Activated CD4-positive, alpha-beta T cell treated with anti-CD3 and anti-CD28 coated beads, Interleukin-2, amount 50 U/mL, for 24 hours (primary cell): ENCODE results near the gene NMS.

ENCODE experiments used
- DNase-seq, 2 donors: peaks; one replicate each; pipeline ENCODE4 v3.0.0-alpha.2; 2020; ENCODE audit warnings: low read depth in 1 of 2, low spot score in 1 of 2

Gene NMS

DNA sequence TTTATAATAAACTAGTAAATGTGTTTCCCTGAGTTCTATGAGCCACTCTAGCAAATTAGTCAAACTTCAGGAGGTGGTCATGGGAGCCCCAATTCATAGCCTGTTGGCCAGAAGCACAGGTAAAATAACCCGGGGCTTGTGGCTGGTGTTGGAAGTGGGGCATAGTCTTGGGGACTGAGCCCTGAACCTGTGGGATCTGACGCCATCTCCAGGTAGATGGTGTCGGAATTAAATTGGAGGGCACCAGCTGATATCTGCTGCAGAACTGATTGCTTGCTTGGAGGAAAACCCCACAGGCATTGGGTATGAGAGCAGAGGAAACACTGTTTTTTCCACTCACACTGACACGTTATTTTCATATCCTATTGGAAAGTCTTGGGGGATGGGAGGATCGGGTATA is 14.1 kb downstream of the NMS start:
- no peak for DNase-seq

DNA sequence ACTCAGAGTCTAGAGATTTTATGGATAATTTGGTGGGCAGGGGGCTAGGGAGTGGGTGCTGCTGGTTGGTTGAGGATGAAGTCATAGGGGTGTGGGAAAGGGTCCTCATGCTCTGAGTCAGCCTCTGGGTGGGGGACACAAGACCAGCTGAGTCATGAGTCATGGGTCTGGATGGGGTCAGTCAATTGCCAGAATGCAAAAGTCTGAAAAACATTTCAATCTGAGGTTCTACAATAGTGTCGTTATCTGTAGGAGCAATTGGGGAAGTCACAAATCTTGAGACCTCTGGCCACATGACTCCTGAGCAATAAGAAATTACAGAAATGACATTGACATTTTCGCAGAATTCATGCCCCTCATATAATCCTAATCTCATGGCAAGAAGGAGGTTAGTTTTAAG is 15.1 kb downstream of the NMS start:
- no peak for DNase-seq

DNA sequence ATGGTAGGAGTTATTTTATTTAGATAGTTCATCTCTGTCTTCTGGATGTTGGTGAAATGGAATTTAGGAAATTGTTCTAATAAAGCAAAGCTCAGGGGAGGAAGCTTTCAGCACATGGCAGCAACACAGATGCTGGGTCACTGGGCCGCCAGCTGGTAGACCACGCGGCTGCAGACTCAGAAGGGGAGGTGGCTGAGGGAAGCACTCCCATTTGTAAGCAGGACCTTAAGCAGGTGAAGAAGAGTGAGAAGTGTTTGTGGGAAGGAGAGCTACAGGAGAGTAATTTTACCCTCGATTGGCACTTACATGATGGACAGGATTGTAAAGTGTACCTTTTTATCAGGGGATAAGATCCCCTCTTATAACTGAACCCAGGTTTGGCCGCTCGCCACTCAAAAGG is 24.4 kb downstream of the NMS start:
- no peak for DNase-seq

DNA sequence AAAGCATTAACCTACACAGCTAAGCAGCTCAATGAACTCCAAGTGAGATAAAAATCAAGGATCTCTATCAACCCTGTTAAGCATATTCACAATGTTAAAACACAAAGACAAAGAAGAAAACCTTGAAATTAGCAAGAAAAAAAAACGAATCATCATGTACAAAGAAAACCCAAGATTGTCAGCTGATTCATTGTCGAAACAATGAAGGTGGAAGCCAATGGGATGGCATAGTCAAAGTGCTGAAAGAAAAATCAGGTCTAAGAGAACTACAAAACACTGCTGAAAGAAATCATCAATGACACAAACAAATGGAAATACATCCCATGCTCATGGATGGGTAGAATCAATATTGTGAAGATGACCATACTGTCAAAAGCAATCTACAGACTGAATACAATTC is 32.5 kb downstream of the NMS start:
- no peak for DNase-seq

DNA sequence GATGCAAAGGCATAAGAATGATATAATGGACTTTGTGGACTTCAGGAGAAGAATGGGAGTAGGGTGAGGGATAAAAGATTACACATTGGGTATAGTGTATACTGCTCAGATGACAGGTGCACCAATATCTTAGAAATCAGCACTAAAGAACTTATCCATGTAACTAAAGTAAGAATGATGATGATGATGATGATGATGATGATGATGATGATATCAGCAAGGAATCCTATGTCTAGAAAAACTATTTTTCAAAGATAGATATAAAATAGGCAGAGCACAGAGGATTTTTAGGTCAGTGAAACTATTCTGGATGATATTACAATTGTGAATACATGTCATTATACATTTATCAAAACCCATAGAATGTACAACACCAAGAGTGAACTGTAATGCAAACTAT is 34.3 kb downstream of the NMS start:
- DNase-seq: no peak

DNA sequence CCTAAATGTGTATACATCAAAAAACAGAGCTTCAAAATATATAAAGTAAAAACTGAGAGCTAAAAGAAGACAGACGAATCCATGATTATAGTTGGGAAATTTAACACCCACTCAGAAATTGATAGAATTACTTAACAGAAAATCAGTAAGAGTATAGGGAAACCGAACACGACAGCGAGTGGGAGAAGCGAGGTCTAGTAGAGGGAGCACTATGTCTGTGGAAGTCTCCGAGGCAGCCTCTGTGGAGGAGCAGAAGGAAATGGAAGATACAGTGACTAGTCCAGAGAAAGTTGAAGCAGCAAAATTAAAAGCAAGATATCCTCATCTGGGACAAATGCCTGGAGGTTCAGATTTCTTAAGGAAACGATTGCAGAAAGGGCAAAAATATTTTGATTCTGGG is 38.8 kb downstream of the NMS start:
- no peak for DNase-seq

DNA sequence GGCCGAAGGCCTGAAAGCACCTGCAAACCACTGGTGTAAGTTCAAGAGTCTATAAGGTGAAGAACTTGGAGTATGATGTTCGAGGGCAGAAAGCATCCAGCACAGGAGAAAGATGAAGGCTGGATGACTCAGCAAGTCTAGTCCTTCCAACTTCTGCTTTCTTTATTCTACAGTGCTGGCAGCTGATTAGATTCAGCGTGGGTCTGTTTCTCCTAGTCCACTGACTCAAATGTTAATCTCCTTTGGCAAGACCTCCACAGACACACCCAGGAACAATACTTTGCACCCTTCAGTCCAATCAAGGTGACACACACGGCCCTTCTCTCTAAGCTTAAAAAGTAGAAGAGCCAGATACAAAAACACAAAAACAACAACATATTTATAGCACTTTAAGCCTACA is 43.4 kb downstream of the NMS start:
- no peak for DNase-seq

DNA sequence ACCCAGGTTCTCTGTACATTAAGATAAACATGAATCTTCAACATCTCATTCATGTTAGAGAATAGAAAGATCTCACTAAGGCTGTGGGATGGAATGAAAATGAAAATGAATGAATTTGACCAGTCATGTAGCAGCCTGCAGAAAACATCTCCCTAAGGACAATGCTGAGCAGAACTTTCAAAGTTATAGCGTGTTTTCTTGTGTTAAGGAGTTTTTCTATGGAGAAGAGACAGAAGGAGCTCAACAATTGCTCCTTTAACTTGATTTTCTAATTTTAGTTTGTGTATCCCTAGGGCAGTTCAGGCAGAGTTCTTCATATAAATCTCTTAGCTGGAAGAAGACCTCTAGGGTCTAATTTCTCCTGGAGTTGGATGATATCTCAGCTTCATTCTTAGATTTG is 47.3 kb downstream of the NMS start:
- no peak for DNase-seq

DNA sequence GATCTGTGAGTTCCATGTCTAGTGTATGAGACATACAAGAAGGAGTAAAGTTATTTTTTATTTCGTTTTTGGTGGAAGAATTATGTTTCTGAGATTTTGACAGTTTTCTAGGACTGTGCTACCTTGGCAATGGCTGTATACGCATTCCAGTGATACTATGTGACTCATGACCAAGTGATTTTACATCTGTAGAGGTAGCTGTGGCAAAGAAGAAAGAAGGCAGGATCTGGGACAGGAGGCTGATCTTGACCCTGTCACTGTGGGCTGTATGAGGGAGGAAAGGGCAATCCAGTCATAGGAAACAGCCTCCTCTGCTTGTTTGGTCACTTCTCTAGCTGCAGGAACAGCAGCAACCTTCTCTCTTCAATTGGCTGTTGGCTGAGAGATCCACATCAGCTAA is 48.5 kb downstream of the NMS start:
- no peak for DNase-seq

DNA sequence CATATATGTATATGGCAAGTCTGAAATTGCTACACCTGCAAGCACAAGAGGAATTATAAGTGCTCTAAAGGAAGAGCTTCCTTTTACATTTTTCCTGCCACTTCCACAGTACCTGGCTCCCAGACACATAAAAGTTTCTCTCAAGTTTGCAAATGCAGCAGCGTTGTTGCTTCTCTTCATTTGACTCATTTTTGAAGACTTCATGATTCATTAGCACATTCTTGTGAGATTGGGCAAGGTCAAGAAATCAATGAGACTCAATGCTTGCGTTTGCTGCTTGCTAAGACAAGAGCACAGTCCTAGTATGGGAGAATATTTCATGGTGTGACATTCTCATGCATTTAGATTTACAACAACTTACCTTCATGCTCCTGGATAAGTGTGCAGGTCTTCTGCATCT is 49.9 kb downstream of the NMS start:
- DNase-seq: no peak

DNA sequence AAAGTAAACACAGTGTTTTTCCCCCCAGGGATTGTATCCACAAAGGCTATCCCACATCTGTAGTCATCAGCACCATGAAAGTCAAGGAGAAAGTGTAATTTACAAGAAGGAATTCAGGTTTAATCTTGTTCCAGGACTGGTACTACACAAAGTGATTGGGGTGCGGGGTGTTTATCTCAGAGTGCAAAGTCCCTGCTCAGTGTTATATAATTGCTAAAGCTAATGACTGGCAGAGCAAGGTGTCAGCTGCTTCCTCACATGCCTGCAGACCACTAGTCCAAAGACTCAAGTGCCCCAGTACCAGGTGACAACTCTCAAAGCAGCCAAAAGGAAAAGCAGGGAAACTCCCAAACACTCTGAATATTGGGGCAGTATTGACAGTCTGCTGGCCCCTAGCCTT is 52.1 kb downstream of the NMS start:
- DNase-seq: no peak

DNA sequence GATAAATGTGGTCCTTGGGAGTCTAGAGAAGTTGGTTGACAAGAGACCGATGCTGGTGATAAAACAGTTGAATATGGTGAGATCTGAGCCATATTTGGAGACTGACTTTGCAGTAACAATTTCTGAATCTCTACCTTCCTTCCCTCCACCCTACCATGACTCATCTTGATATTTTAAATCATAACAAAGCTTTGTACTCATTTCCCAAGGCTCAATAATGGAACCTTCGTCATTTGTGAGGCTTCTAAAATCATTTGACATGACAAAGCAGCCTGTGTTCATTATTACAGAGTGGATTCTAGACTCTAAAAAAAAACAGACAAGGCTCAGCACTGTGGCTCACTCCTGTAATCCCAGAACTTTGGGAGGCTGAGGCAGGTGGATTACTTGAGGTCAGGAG is 54.0 kb downstream of the NMS start:
- no peak for DNase-seq

DNA sequence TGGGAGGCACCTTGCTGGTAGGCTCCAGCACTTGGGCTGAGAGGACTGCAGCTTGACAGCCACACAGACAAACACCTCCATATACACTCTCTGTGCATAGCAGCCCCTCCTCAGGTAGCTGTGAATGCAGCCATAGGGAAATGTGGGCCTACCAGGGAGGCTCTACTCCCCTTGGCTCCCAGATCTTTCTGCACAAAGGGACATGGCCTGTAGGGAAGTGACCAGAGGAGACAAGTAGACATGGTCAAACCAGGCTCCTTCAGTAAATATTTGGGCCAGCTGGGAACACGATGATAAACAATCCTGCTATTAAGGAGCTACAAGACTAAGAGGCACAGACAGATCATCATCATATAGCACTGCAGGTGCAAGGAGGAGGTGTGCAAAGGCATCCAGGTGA is 56.6 kb downstream of the NMS start:
- DNase-seq: no peak

DNA sequence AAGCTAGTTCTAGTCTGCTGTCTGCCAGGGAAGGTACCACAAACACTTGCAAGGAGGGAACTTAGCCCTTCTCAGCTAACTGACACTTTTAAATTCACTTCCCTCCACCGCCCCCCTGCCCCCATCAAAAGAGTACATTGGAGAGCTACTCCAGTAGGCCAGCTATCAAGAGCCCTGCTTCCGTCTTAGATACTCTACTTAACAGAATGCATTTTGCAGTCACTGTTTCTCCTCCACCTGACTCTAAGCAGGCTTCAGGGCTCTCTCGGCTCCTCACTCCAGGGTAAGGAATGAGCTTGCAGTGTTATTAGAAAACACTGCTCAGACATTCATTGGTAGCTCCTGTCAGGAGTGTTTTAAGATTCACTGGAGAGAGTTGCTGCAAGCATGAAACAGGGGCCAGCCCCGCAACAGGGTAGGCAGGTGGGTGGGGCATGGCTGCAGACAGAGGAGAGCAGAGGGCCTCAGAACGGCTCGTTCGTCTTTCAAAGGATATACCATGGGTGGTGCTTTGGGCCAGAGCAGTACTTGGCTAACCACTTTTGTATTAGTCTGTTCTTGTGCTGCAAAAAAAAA is 57.2 kb downstream of the NMS start:
- DNase-seq: no peak

DNA sequence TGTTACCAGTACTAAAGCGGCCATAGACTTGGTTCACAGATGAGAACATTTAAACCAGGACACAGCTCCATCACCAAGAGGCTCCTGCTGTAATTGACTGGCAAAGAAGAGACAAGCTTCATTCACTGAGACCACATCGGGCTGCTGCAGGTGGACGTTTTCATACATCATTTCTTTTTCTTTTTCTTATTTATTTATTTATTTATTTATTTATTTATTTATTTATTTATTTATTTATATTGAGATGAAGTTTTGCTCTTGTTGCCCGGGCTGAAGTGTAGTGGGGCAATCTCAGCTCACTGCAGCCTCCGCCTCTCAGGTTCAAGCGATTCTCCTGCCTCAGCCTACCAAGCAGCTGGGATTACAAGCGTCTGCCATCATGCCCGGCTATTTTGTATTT is 58.9 kb downstream of the NMS start:
- DNase-seq: no peak

DNA sequence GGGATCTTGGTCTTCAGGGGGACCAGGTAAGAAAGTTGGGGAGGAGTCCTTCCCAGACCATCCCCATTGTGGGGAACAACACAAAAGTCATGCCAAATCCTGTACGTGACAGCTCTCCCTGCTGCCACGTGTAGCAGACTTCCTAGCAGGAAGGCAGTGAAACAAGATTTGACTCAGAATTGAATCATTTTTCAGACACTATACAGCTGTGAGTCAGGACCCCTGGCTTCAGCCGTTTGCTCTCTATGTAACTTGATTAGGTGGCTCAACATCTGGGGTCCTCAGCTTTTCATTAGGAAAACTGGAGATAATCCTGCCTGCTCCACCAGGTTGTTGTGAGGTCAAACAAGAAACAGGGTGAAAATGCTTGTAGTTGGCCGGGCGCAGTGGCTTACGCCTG is 59.6 kb downstream of the NMS start:
- no peak for DNase-seq
